ENCODE measurements around the gene HMCES.

DNA sequence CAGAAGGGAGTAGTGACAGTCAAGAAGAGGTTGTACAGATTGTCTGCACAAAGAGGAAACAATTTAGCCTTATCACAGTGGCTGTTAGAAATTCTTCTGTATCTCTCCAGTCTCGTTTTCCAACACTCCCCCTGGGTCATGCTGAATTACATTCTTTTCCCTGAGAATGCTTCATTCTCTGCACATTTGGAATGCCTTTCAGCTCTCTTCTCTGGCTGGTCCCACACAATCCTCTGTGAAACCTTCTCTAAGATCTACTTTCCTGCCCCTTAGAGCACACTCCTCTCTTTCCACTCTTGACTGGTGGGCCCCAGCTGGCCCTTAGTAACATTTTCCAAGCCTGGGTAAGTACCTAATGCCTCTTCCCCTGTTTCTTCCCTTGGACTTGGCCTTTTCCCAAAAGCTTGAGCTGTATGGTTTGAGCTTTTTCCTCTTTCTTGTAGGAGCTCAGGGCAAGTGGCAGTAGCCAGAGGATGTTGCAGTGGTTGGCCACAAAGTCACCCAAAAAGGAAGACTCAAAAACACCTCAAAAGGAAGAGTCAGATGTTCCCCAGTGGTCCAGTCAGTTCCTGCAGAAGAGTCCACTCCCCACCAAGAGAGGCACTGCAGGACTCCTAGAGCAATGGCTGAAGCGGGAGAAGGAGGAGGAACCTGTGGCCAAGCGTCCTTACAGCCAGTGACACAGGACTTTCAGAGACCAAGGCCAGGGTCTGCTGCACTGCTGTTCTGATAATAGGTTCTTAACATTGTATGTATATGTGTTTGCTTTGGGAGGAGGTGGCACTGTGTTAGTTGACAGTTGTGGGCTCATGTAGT, 25.7 kb downstream of the HMCES start:
- TF ChIP-seq, protein P1, sequence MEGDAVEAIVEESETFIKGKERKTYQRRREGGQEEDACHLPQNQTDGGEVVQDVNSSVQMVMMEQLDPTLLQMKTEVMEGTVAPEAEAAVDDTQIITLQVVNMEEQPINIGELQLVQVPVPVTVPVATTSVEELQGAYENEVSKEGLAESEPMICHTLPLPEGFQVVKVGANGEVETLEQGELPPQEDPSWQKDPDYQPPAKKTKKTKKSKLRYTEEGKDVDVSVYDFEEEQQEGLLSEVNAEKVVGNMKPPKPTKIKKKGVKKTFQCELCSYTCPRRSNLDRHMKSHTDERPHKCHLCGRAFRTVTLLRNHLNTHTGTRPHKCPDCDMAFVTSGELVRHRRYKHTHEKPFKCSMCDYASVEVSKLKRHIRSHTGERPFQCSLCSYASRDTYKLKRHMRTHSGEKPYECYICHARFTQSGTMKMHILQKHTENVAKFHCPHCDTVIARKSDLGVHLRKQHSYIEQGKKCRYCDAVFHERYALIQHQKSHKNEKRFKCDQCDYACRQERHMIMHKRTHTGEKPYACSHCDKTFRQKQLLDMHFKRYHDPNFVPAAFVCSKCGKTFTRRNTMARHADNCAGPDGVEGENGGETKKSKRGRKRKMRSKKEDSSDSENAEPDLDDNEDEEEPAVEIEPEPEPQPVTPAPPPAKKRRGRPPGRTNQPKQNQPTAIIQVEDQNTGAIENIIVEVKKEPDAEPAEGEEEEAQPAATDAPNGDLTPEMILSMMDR (IDR thresholded peaks at IDR 0.05): no peak
- no peak for TF ChIP-seq POLR2A (IDR thresholded peaks at IDR 0.05)

Data from uterus (tissue), 2 donors.